ENCODE results near the gene PGM1.

PGM1 gene

DNA sequence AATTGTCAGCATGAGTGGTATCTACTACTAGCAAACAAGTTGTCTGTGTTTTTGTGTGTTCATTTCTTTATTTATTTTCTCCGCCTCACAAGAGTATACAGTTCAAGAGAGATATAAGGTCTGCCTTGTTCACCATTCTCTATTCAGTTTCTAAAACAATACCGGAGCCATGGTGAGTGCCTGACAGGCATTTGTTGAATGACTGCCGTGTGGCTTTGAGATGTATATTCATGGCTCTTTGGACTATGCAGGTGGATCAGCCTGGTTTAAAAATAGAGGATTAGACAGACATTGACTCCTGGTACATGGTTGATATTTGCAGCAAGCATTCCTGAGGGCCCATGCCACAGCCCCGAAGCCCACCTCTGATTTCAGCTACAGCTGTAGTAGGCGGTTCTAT lies 89.7 kb downstream of the PGM1 start:
- DNase-seq: no peak
- in situ Hi-C loops (cut with MboI; ENCODE audit: low pct_unique_long_range_greater_than_20kb, low sequenced_read_pairs): no loop called here

- DNase-seq: no peak
- in situ Hi-C loops (cut with MboI; ENCODE audit: low pct_unique_long_range_greater_than_20kb, low sequenced_read_pairs): no loop called here
Observed at GRCh38 chr1:63683759-63684158, 90.5 kb downstream of the PGM1 start.

GRCh38 chr1:63686696-63687095 lies 93.5 kb downstream of the PGM1 start:
- in situ Hi-C loops (cut with MboI; ENCODE audit: low pct_unique_long_range_greater_than_20kb, low sequenced_read_pairs): no loop called here
- DNase-seq: no peak

DNA sequence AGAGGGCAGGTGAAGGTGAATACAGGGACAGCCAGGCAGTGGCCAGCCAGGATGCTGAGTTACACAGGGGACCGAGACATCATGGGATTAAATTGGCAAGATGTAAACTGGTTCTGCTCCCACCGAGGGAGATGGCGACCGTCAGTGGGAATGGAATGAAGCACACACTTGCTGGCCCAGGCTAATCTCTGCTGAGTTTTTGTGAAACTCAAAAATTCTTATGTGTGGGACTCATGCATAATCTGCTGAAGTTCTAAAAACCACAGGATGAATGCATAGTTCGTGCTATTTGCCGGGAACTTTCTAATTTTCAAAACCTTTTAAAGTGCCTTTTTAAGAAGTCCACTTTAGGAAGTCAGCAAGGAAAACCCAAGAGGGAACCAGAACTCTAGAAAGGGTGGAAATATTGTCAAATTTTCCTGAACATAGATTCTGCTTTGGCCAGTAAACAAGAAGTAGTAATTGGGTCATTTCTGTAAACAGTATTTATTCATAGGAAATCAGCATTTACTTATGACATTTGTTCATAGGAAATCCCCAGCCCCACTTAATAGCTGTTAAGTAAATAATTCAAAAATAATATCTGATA lies 95.2 kb downstream of the PGM1 start:
- in situ Hi-C loops (cut with MboI; ENCODE audit: low pct_unique_long_range_greater_than_20kb, low sequenced_read_pairs): no loop called here

DNA sequence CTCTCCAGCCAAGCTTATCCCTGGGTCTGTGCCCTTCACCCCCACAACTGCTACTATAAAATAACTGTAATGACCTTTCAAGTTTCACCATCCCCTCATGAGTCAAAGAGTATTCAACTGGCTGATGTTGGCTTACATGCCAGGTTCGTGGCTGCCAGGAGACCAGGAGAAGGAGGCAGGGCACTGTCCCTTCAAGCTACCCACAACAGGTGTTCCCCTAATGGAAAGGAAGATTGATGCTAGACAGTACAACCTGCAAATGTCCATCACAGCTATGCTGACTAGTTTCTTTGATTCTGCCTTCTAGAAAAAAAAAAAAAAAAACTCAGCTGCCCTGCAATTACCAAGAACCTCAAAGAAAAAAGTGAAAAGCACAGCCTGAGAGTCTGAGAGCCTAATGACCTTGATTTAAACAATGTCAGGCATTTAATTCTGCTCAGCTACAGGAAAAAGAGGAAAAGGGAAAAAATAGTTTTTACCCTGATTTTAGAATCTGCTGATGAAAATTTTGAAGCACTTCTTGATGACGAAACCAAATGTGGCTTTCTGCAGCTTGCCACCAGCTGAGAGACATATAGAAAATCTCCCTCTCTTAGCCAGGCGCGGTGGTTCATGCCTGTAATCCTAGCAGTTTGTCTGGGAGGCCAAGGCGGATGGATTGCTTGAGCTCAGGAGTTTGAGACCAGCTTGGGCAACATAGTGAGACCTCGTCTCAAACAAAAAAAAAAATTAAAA lies 97.9 kb downstream of the PGM1 start:
- in situ Hi-C loops (cut with MboI; ENCODE audit: low pct_unique_long_range_greater_than_20kb, low sequenced_read_pairs): no loop called here
- DNase-seq: no peak

More for the DNA sequence above, 95.2 kb downstream of the PGM1 start:
- DNase-seq: no peak

- in situ Hi-C loops (cut with MboI; ENCODE audit: low pct_unique_long_range_greater_than_20kb, low sequenced_read_pairs): no loop called here
- DNase-seq: peak; percentile 55
Observed at GRCh38 chr1:63691701-63692425, 98.7 kb downstream of the PGM1 start.

DNA sequence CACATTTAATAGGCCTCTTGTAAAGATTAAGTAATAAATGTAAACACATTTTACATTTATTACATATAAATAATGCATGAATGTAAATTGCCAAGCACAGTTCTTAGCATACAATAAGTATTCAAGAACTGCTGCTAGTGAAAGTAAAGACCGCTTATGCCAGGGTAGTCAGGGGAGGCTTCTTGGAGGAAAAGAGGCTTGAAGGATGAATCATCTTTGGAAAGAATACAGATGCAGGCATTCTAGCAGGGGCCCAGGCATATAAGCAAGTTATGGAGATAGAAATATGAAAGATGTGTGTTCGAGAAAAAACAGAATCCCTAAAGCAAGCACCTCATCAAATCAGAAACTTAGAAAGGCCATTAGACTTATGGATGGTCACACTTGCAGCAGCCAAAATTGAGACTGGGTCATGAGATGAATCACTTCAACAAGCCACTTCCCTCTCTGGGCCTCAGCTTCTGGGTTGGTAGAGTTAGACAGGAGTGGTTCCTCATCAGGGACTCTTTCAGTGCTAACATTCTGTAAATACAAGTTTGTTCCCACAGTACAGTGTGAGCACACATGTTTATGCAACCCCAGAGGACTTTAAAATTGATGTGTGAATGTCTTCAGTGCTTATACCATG lies 100.8 kb downstream of the PGM1 start:
- no peak for DNase-seq
- in situ Hi-C loops (cut with MboI; ENCODE audit: low pct_unique_long_range_greater_than_20kb, low sequenced_read_pairs): no loop called here

DNA sequence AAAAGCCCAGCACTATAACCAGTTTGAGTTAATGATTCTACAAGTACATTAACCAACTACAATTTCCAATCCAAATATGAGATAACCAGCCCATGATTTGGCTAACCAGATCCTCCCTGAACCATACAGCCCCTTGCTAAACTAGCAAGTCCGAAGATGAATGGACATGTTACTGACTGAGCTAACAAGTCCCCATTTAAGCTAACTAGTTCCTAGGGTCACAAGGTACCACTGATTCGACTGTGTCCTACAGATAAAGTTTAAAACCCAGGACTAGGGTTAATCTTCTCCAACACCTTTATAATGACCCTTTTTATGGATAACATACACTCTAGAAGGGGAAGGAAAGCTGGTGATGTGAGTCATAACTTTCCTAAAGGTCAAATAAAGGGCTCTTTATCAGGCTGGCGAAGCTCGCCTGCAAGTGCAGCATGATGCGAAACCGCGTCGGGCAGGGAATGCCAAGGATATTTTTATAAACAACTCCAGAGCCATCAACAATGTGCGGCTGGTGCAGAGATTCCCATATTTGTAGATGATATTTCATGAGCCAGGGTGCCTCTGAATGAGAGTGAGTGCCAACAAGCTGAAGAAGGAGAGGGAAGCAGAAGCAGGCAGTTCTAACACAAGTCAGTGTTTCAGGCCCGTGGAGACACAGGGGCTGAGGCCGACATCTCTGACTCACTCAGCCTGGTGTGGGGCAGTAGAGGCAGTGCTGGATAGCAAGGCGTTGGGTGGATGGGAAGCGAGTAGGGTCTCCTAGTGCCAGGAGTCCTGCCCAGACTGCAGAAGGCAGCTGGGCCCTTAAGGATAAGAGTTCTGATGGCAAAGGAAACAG lies 105.0 kb downstream of the PGM1 start:
- in situ Hi-C loops (cut with MboI; ENCODE audit: low pct_unique_long_range_greater_than_20kb, low sequenced_read_pairs): no loop called here
- no peak for DNase-seq

DNA sequence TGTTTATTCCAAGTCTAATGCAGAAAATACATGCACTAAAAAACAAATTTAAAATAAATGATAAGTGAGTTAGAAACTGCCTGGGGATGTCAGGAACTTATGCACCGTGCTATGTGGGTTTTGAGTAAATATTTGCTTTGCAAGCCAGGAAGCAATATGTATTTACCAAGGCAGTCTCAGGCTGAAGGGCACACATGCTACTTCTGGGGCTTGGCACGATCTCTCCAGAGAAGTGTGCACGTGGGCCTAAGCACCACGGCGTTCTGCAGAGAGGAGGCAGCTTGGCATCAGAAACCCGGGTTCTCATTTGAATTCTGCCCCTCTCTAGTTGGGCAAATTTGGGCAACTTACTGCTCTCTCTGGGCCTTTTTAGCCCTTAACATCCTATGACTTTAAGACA lies 108.0 kb downstream of the PGM1 start:
- DNase-seq: no peak
- in situ Hi-C loops (cut with MboI; ENCODE audit: low pct_unique_long_range_greater_than_20kb, low sequenced_read_pairs): no loop called here

DNA sequence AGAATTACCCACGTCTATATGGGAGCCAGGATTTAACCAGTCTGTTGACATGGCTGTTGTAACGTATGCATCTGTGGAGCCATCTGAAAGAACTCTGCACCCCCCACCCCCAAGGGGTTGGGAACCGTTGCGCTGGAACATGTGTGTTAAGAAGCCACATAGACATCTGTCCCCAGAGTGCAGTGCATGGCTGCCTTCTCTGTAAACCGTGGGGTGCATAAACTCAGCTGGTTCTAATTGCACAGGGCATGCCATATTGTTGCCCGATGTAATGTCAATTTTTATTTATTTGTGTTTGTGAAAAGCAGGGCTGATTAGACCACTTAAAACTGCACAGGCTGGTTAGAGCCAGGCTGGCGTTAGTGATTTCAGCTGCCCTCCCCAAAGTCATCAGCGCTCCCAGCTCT lies 110.5 kb downstream of the PGM1 start:
- in situ Hi-C loops (cut with MboI; ENCODE audit: low pct_unique_long_range_greater_than_20kb, low sequenced_read_pairs): no loop called here
- DNase-seq: no peak

- in situ Hi-C loops (cut with MboI; ENCODE audit: low pct_unique_long_range_greater_than_20kb, low sequenced_read_pairs): no loop called here
- no peak for DNase-seq
Observed at GRCh38 chr1:63704443-63704842, 111.2 kb downstream of the PGM1 start.

DNA sequence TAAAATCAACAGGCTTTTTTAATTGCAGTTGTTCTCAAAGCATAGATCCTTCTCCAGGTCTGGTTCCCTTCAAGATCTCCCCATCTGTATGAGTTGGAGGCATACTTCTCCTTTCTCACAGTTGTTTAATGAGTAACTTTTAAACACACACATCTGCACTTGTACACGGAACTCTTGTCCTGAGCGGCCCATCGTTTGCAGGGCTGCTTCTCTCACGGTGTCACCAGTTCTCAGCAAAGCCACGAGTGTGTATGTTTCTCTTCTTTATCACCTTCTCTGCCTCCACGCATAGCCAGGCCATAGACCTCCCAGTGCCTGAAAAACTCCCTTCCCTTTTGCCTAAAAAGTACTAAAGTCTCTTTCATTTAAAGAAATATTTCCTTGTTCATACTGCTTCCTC lies 111.9 kb downstream of the PGM1 start:
- in situ Hi-C loops (cut with MboI; ENCODE audit: low pct_unique_long_range_greater_than_20kb, low sequenced_read_pairs): no loop called here
- no peak for DNase-seq

GRCh38 chr1:63709267-63709828 lies 116.1 kb downstream of the PGM1 start:
- no peak for DNase-seq
- in situ Hi-C loops (cut with MboI; ENCODE audit: low pct_unique_long_range_greater_than_20kb, low sequenced_read_pairs): no loop called here
